Motor neuron (in vitro differentiated cells): ENCODE results near the gene ARID1B. TPM values are rescaled to one million over a fixed set of nuclear protein-coding genes. Genes with fewer than 3 reads are reported as not detected.
"Not testable (repeated sequence)": the region's sequence is repeated elsewhere in the genome, so short reads cannot be mapped to it uniquely, and the experiment has no call there.

ENCODE experiments used
- ATAC-seq, 8 experiments: fragments of 200-7000 bp; cut with Tn5 transposase; replicated peaks in 6 of 8; 2 replicates each; pipeline ENCODE4 v1.8.0; 2021; ENCODE audit warnings: mild to moderate bottlenecking in 8 of 8, moderate library complexity in 8 of 8
- H3K27ac ChIP-seq, 2 donors: fragments of 250-450 bp; sonication (Bioruptor Pico); 2 replicates each; pipeline ENCODE4 v1.9.0; 2021; ENCODE audit warnings: antibody characterized with exemption in 2 of 2, mild to moderate bottlenecking in 2 of 2, moderate library complexity in 1 of 2
- H3K4me1 ChIP-seq, 2 donors: fragments of 250-450 bp; sonication (Bioruptor Pico); replicated peaks in 1 of 2; 2 replicates each; pipeline ENCODE4 v1.6.1; 2021; ENCODE audit warnings: antibody characterized with exemption in 2 of 2, mild to moderate bottlenecking in 2 of 2, moderate library complexity in 1 of 2
- H3K4me3 ChIP-seq, 5 donors: fragments of 250-450 bp; sonication (Bioruptor Pico); 2 replicates each; pipeline ENCODE4 v1.9.0; 2021; ENCODE audit warnings: antibody characterized with exemption in 5 of 5, mild to moderate bottlenecking in 5 of 5, moderate library complexity in 4 of 5
- WGBS, 10 experiments: fragments of 450-650 bp; shearing (Covaris generic); methylation state at CpG; one replicate each; pipeline ENCODE4 v1.0.0; 2022; 5-methylcytosine and 5-hydroxymethylcytosine counted together
- in situ Hi-C, 9 experiments: fragments of 400-800 bp; cut with MboI; loops; one replicate each; pipeline ENCODE4 v1.15.0; 2021; ENCODE audit warnings: low sequenced_read_pairs in 9 of 9, low pct_unique_long_range_greater_than_20kb in 2 of 9; ENCODE audit not compliant: unreplicated experiment in 9 of 9
- total RNA-seq, 8 experiments: library from RNA; unstranded; fragments of 300-600 nt; gene quantifications; 2 replicates each; pipeline versions ENCODE4 v1.2.3 to v1.2.4, GENCODE V29; 2022

The ARID1B gene
- total RNA-seq, 8 experiments from 2014 or later = 35.8 to 165 (median 54.9) TPM

- Histone ChIP-seq H3K4me3 (no peak overlapping the region), H3K27ac (no peak overlapping the region), H3K4me1 (peaks cover 32 to 42% of the 10 kb centered on the region in 2 donors)
- in situ Hi-C loops = loop anchor here in 3 of 9 experiments (25.0 kb wide), 3 partner anchors 153 to 247 kb away; partner anchors contain the start of gene ARID1B (in 1 of the 3)
- WGBS, 10 experiments = 10 to 79% (median 43%) methylated on average over 2 to 6 of the region's 6 CpGs; no CpG with 5 or more reads in 1 of the 10 experiments
- ATAC-seq = peak in 3 of 8 experiments; percentile 9 to 32 (median 29)
These were observed 257.5 kb downstream of the ARID1B start for GRCh38 chr6:157034436-157035230.

- Histone ChIP-seq H3K4me3 (no peak overlapping the region), H3K27ac (no peak overlapping the region), H3K4me1 (peaks cover 32 to 42% of the 10 kb centered on the region in 2 donors)
- ATAC-seq = no peak
- 60 to 100% (median 86%) methylated on average over 1 to 2 of the region's 2 CpGs; no CpG with 5 or more reads in 1 of the 10 experiments for WGBS, 10 experiments
- in situ Hi-C loops = loop anchor here in 3 of 9 experiments (25.0 kb wide), 3 partner anchors 152 to 248 kb away; partner anchors contain the start of gene ARID1B (in 1 of the 3)
These were observed 258.4 kb downstream of the ARID1B start for GRCh38 chr6:157035546-157035945.

- 0 to 100% (median 83%) methylated on average over 1 to 5 of the region's 5 CpGs; no CpG with 5 or more reads in 3 of the 10 experiments for WGBS, 10 experiments
- H3K27ac ChIP-seq = peak overlapping the region in 1 of 2 donors; percentile 66
- in situ Hi-C loops = loop anchor here in 3 of 9 experiments (25.0 kb wide), 3 partner anchors 151 to 249 kb away; partner anchors contain the start of gene ARID1B (in 1 of the 3)
- peak in 5 of 8 experiments; percentile 18 to 65 (median 46) for ATAC-seq
- H3K4me1 ChIP-seq = peaks cover 32 to 42% of the 10 kb centered on the region in 2 donors
- H3K4me3 ChIP-seq = no peak overlapping the region
These were observed 259.1 kb downstream of the ARID1B start for GRCh38 chr6:157036245-157036711.

- Histone ChIP-seq H3K27ac (peak overlapping the region; percentile 23 to 32), H3K4me1 (peaks cover 32 to 42% of the 10 kb centered on the region in 2 donors), H3K4me3 (no peak overlapping the region)
- ATAC-seq = peak; percentile 39 to 100 (median 98)
- WGBS, 10 experiments = 9 to 89% (median 43%) methylated on average over 1 to 8 of the region's 8 CpGs; no CpG with 5 or more reads in 1 of the 10 experiments
- in situ Hi-C loops = loop anchor here in 3 of 9 experiments (25.0 kb wide), 3 partner anchors 150 to 250 kb away; partner anchors contain the start of gene ARID1B (in 1 of the 3)
These were observed 260.0 kb downstream of the ARID1B start for GRCh38 chr6:157037165-157037564.

- Histone ChIP-seq H3K4me3 (no peak overlapping the region), H3K4me1 (peaks cover 32 to 42% of the 10 kb centered on the region in 2 donors), H3K27ac (no peak overlapping the region)
- WGBS, 10 experiments = 17 to 97% (median 93%) methylated on average over 1 to 7 of the region's 7 CpGs; no CpG with 5 or more reads in 1 of the 10 experiments
- in situ Hi-C loops = loop anchor here in 3 of 9 experiments (25.0 kb wide), 3 partner anchors 149 to 251 kb away; partner anchors contain the start of gene ARID1B (in 1 of the 3)
- peak in 1 of 8 experiments; percentile 86 for ATAC-seq
These were observed 261.4 kb downstream of the ARID1B start for GRCh38 chr6:157038610-157039009.

GRCh38 chr6:157039639-157040038, 262.5 kb downstream of the ARID1B start:
- not testable (repeated sequence) for H3K4me3 ChIP-seq, ATAC-seq, H3K27ac ChIP-seq
- H3K4me1 ChIP-seq = peaks cover 30 to 41% of the 10 kb centered on the region in 2 donors
- 96 to 100% (median 99%) methylated on average over 2 to 4 of the region's 4 CpGs; no CpG with 5 or more reads in 2 of the 10 experiments for WGBS, 10 experiments
- in situ Hi-C loops = loop anchor here in 3 of 9 experiments (25.0 kb wide), 3 partner anchors 148 to 252 kb away; partner anchors contain the start of gene ARID1B (in 1 of the 3)

- peaks cover 26 to 36% of the 10 kb centered on the region in 2 donors for H3K4me1 ChIP-seq
- in situ Hi-C loops = loop anchor here in 3 of 9 experiments (25.0 kb wide), 3 partner anchors 147 to 253 kb away; partner anchors contain the start of gene ARID1B (in 1 of the 3)
These were observed 263.0 kb downstream of the ARID1B start for GRCh38 chr6:157040191-157040590.

GRCh38 chr6:157045831-157046454, 268.8 kb downstream of the ARID1B start:
- no peak overlapping the region for H3K4me3 ChIP-seq
- in situ Hi-C loops = loop anchor here in 3 of 9 experiments (25.0 kb wide), 3 partner anchors 141 to 259 kb away; partner anchors contain the start of gene ARID1B (in 1 of the 3)

More at GRCh38 chr6:157040191-157040590, 263.0 kb downstream of the ARID1B start:
- no peak for ATAC-seq
- H3K4me3 ChIP-seq = no peak overlapping the region
- H3K27ac ChIP-seq = no peak overlapping the region
- 80 to 100% (median 97%) methylated on average over 1 to 7 of the region's 7 CpGs for WGBS, 10 experiments

GRCh38 chr6:157046776-157047175, 269.6 kb downstream of the ARID1B start:
- WGBS, 10 experiments = 83 to 100% (median 94%) methylated on average over 1 of the region's 1 CpG; no CpG with 5 or more reads in 3 of the 10 experiments
- Histone ChIP-seq H3K27ac (no peak overlapping the region), H3K4me1 (peaks cover 10 to 21% of the 10 kb centered on the region in 2 donors), H3K4me3 (no peak overlapping the region)
- ATAC-seq = no peak
- in situ Hi-C loops = loop anchor here in 3 of 9 experiments (25.0 kb wide), 3 partner anchors 141 to 259 kb away; partner anchors contain the start of gene ARID1B (in 1 of the 3)

More at GRCh38 chr6:157045831-157046454, 268.8 kb downstream of the ARID1B start:
- Histone ChIP-seq H3K4me1 (peaks cover 10 to 13% of the 10 kb centered on the region in 2 donors), H3K27ac (no peak overlapping the region)
- ATAC-seq = peak in 3 of 8 experiments; percentile 18 to 60 (median 39)
- WGBS, 10 experiments = 0 to 83% (median 33%) methylated on average over 1 to 2 of the region's 2 CpGs; no CpG with 5 or more reads in 1 of the 10 experiments

GRCh38 chr6:157047328-157047727, 270.1 kb downstream of the ARID1B start:
- Histone ChIP-seq H3K4me3 (no peak overlapping the region), H3K4me1 (peaks cover 10 to 27% of the 10 kb centered on the region in 2 donors), H3K27ac (no peak overlapping the region)
- in situ Hi-C loops = loop anchor here in 3 of 9 experiments (25.0 kb wide), 3 partner anchors 140 to 260 kb away; partner anchors contain the start of gene ARID1B (in 1 of the 3)
- 71 to 100% (median 91%) methylated on average over 1 to 4 of the region's 4 CpGs; no CpG with 5 or more reads in 2 of the 10 experiments for WGBS, 10 experiments
- no peak for ATAC-seq

- H3K4me3 ChIP-seq = no peak overlapping the region
- WGBS, 10 experiments = 17 to 100% (median 76%) methylated on average over 1 to 2 of the region's 2 CpGs; no CpG with 5 or more reads in 2 of the 10 experiments
- H3K27ac ChIP-seq = no peak overlapping the region
- in situ Hi-C loops = loop anchor here in 3 of 9 experiments (25.0 kb wide), 3 partner anchors 139 to 261 kb away; partner anchors contain the start of gene ARID1B (in 1 of the 3)
- peak in 3 of 8 experiments; percentile 38 to 62 (median 47) for ATAC-seq
- H3K4me1 ChIP-seq = peaks cover 10 to 27% of the 10 kb centered on the region in 2 donors
These were observed 270.8 kb downstream of the ARID1B start for GRCh38 chr6:157047951-157048350.
